Muscle of leg (tissue), 11 donors: ENCODE measurements around the gene TRPM5. TPM values are rescaled to one million over a fixed set of nuclear protein-coding genes. Genes with fewer than 3 reads are reported as not detected.

Experiments
- DNase-seq: peaks from one replicate; pipeline ENCODE4 v3.0.0; 2013
- H3K27ac ChIP-seq: one replicate; pipeline ENCODE4 v1.5.1; 2013; ENCODE audit warnings: mild to moderate bottlenecking, low read length, control low read depth
- H3K27me3 ChIP-seq: one replicate; pipeline ENCODE4 v1.6.1; 2013; ENCODE audit warnings: low read length; ENCODE audit not compliant: control insufficient read depth, insufficient read depth
- H3K36me3 ChIP-seq: one replicate; pipeline ENCODE4 v1.6.1; 2013; ENCODE audit warnings: low read length; ENCODE audit not compliant: control insufficient read depth, insufficient read depth
- H3K4me1 ChIP-seq: one replicate; pipeline ENCODE4 v1.6.1; 2013; ENCODE audit warnings: low read length; ENCODE audit not compliant: control insufficient read depth, insufficient read depth
- H3K4me3 ChIP-seq: one replicate; pipeline ENCODE4 v1.5.1; 2013; ENCODE audit warnings: low read length, control low read depth
- H3K9me3 ChIP-seq: replicated peaks from 2 replicates; pipeline ENCODE4 v1.6.1; 2013; ENCODE audit warnings: low read depth, low read length; ENCODE audit not compliant: control insufficient read depth
- WGBS: methylation state at CpG from one replicate; pipeline ENCODE4 v1.1.5; 2013; ENCODE audit warnings: missing lambda C conversion rate; ENCODE audit not compliant: insufficient coverage; 5-methylcytosine and 5-hydroxymethylcytosine counted together
- polyA plus RNA-seq, 8 donors: library from polyadenylated mRNA; unstranded; fragments of 120-200 nt; gene quantifications; one replicate each; pipeline versions ENCODE4 v1.2.1 to v1.2.3, GENCODE V29; 2013; ENCODE audit warnings: inconsistent platforms in 1 of 8, low replicate concordance in 1 of 8; ENCODE audit not compliant: insufficient read length in 8 of 8, insufficient read depth in 1 of 8
- total RNA-seq: library from RNA; stranded (reverse); fragments of 120-200 nt; gene quantifications from one replicate; pipeline ENCODE4 v1.2.4, GENCODE V29; 2013

Gene TRPM5
- total and polyA plus RNA-seq, 9 donors, result under 0.01 to 0.05 (median 0.04) TPM; not detected in 5

- Histone ChIP-seq H3K9me3 (no peaks in the 10 kb centered on the region), H3K4me3 (no peak overlapping the region), H3K27me3 (peaks cover 2% of the 10 kb centered on the region), H3K4me1 (no peaks in the 10 kb centered on the region), H3K27ac (no peak overlapping the region), H3K36me3 (no peaks in the 10 kb centered on the region)
- DNase-seq, result peak; percentile 62
- 60% methylated on average over 8 of the region's 8 CpGs for WGBS
Measured at GRCh38 chr11:2428322-2428795, 16.0 kb downstream of the TRPM5 start.

GRCh38 chr11:2427721-2428321 lies 16.5 kb downstream of the TRPM5 start:
- H3K27me3 ChIP-seq, result peaks cover 2% of the 10 kb centered on the region
- no peak for DNase-seq
- H3K36me3 ChIP-seq, result no peaks in the 10 kb centered on the region
- no peaks in the 10 kb centered on the region for H3K9me3 ChIP-seq
- H3K4me1 ChIP-seq, result no peaks in the 10 kb centered on the region
- no peak overlapping the region for H3K27ac ChIP-seq
- H3K4me3 ChIP-seq, result no peak overlapping the region
- 85% methylated on average over 10 of the region's 12 CpGs for WGBS

DNA sequence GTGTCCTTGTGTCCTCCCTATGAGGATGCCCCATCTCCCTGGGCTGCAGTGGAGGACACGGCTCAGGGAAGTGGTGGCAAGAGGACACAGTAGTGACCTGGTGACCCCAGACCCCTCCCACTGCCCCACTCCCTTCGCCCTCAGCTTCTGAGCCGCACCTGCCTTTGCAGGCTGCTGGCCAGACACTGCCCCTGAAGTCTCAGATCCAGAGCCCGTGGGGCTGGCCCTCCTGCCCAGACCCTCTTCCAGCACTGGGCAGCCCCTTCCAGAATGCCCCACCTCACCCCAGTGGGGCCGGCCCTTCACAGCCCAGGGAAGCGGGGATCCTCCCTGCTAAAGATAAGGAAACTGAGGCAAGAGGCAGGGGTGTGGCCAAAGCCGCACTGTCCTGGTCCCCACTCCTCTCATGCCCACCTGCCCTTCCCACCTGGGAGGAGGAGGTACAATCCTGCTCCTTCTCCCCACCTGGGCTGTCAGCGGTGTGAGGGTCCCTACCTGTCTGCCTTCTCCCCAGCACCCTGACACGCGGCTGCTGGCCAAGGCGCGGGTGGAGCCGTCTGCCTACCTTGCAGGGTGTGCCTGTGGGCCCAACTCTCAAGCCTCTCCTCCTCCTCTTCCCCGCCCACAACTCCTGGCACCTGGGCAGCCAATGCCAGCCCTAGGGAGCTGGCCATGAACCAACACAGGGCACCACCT lies 17.3 kb downstream of the TRPM5 start:
- Histone ChIP-seq H3K27ac (no peak overlapping the region), H3K9me3 (no peaks in the 10 kb centered on the region), H3K36me3 (no peaks in the 10 kb centered on the region), H3K4me3 (no peak overlapping the region), H3K4me1 (no peaks in the 10 kb centered on the region), H3K27me3 (peaks cover 2% of the 10 kb centered on the region)
- WGBS, result 81% methylated on average over 12 of the region's 14 CpGs
- no peak for DNase-seq

- Histone ChIP-seq H3K4me3 (no peak overlapping the region), H3K27me3 (peaks cover 2% of the 10 kb centered on the region), H3K27ac (no peak overlapping the region), H3K36me3 (no peaks in the 10 kb centered on the region), H3K9me3 (no peaks in the 10 kb centered on the region), H3K4me1 (no peaks in the 10 kb centered on the region)
- 90% methylated on average over 10 of the region's 13 CpGs for WGBS
- no peak for DNase-seq
Measured at GRCh38 chr11:2426221-2426620, 18.1 kb downstream of the TRPM5 start.

- H3K27me3 ChIP-seq, result peaks cover 4% of the 10 kb centered on the region
- no peaks in the 10 kb centered on the region for H3K9me3 ChIP-seq
- 80% methylated on average over 2 of the region's 8 CpGs for WGBS
- peaks cover 5% of the 10 kb centered on the region for H3K4me1 ChIP-seq
- no peak overlapping the region for H3K27ac ChIP-seq
- DNase-seq, result no peak
- no peaks in the 10 kb centered on the region for H3K36me3 ChIP-seq
- no peak overlapping the region for H3K4me3 ChIP-seq
Measured at GRCh38 chr11:2425506-2425905, 18.8 kb downstream of the TRPM5 start.

- Histone ChIP-seq H3K4me1 (peaks cover 9% of the 10 kb centered on the region), H3K27ac (no peak overlapping the region), H3K36me3 (no peaks in the 10 kb centered on the region), H3K9me3 (no peaks in the 10 kb centered on the region), H3K4me3 (no peak overlapping the region), H3K27me3 (peaks cover 4% of the 10 kb centered on the region)
- 88% methylated on average over 24 of the region's 28 CpGs for WGBS
- DNase-seq, result no peak
Measured at GRCh38 chr11:2424811-2425495, 19.4 kb downstream of the TRPM5 start.

- 71% methylated on average over 18 of the region's 26 CpGs for whole genome bisulfite sequencing
- peaks cover 9% of the 10 kb centered on the region for H3K4me1 ChIP-seq
- H3K27me3 ChIP-seq, result peaks cover 4% of the 10 kb centered on the region
- H3K36me3 ChIP-seq, result no peaks in the 10 kb centered on the region
- no peak for DNase-seq
- no peak overlapping the region for H3K4me3 ChIP-seq
- no peak overlapping the region for H3K27ac ChIP-seq
- no peaks in the 10 kb centered on the region for H3K9me3 ChIP-seq
Measured at GRCh38 chr11:2423157-2424025, 20.9 kb downstream of the TRPM5 start.

DNA sequence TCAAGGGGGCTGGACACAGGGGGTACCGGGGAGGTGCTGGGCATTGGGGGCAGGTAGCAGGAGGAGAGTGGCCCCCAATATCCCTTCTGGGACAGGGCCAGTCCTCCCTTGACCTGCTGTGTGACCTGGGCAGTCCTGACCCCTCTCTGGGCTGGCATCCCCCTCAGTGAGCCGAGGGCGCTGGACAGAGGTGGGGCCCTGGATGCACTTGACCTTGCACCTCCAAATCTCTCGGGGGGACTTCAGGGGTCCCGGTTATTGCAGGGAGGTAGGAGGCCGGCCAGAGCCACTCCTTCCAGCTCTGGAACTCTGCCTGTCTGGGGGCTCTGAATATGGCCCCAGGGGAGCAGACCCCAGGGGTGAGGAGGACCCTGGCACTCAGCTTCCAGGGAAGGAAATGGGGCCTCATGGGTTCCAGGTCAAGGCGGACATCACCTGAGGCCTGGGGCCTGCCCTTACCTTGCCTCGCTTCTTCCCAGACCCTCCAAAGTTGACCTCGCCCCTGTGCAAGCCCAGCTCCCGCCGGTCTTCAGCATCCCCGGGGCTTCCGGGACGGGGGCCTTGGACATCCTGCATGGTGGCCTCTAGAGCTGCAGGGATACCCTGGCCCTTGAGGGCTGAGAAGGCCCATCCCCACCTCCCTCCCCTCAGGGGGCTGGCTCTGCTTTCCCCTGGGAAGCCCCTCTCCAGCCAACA lies 21.7 kb downstream of the TRPM5 start:
- Histone ChIP-seq H3K4me3 (no peak overlapping the region), H3K36me3 (no peaks in the 10 kb centered on the region), H3K27ac (no peak overlapping the region), H3K4me1 (peaks cover 9% of the 10 kb centered on the region), H3K27me3 (peaks cover 4% of the 10 kb centered on the region), H3K9me3 (no peaks in the 10 kb centered on the region)
- 81% methylated on average over 14 of the region's 14 CpGs for WGBS
- no peak for DNase-seq

DNA sequence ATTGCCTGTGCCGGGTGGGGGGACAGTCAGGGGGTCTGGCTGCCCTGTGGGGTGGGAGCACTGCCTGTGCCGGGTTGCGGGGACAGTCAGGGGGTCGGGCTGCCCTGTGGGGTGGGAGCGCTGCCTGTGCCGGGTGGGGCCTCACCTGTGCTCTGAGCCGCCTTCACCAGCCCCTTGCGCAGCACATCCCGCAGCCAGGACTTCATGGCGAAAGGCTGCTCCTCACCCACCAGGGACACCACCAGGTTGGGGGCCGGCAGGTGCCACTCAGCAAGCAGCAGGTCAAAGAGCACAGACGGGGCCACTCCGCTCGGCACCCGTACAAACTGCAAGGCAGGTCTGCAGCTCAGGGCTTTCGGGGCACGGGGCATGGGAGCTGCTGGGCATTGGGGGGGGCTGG lies 22.3 kb downstream of the TRPM5 start:
- Histone ChIP-seq H3K4me3 (no peak overlapping the region), H3K36me3 (no peaks in the 10 kb centered on the region), H3K9me3 (no peaks in the 10 kb centered on the region), H3K4me1 (peaks cover 9% of the 10 kb centered on the region), H3K27me3 (peaks cover 4% of the 10 kb centered on the region), H3K27ac (no peak overlapping the region)
- 86% methylated on average over 15 of the region's 17 CpGs for WGBS
- no peak for DNase-seq
